ENCODE data around the gene DGKH.
"Not testable (repeated sequence)": the region's sequence is repeated elsewhere in the genome, so short reads cannot be mapped to it uniquely, and the experiment has no call there.

DGKH gene

GRCh38 chr13:42114278-42114677, 65.8 kb downstream of the DGKH start:
- peak in 1 of 2 experiments; percentile 8 for DNase-seq

- DNase-seq: no peak
Observed at GRCh38 chr13:42114912-42115311, 66.5 kb downstream of the DGKH start.

- no peak for DNase-seq
Observed at GRCh38 chr13:42116225-42116624, 67.8 kb downstream of the DGKH start.

- DNase-seq: no peak
Observed at GRCh38 chr13:42119041-42119440, 70.6 kb downstream of the DGKH start.

GRCh38 chr13:42119875-42120274, 71.4 kb downstream of the DGKH start:
- DNase-seq: no peak

- no peak for DNase-seq
Observed at GRCh38 chr13:42123600-42123999, 75.2 kb downstream of the DGKH start.

GRCh38 chr13:42125046-42125445, 76.6 kb downstream of the DGKH start:
- DNase-seq: no peak

GRCh38 chr13:42127047-42127446, 78.6 kb downstream of the DGKH start:
- no peak for DNase-seq

GRCh38 chr13:42129033-42129432, 80.6 kb downstream of the DGKH start:
- no peak for DNase-seq

- no peak for DNase-seq
Observed at GRCh38 chr13:42136518-42136917, 88.1 kb downstream of the DGKH start.

GRCh38 chr13:42137856-42138537, 89.5 kb downstream of the DGKH start:
- no peak for DNase-seq

- DNase-seq: no peak
Observed at GRCh38 chr13:42140494-42140893, 92.0 kb downstream of the DGKH start.

GRCh38 chr13:42141052-42141451, 92.6 kb downstream of the DGKH start:
- DNase-seq: not testable (repeated sequence)

- DNase-seq: no peak
Observed at GRCh38 chr13:42146359-42146758, 97.9 kb downstream of the DGKH start.

GRCh38 chr13:42148538-42148937, 100.1 kb downstream of the DGKH start:
- no peak for DNase-seq

GRCh38 chr13:42149136-42149535, 100.7 kb downstream of the DGKH start:
- no peak for DNase-seq

- no peak for DNase-seq
Observed at GRCh38 chr13:42151781-42152180, 103.3 kb downstream of the DGKH start.

- DNase-seq: no peak
Observed at GRCh38 chr13:42152495-42152894, 104.0 kb downstream of the DGKH start.

GRCh38 chr13:42153199-42154113, 105.0 kb downstream of the DGKH start:
- DNase-seq: no peak

GRCh38 chr13:42155251-42155650, 106.8 kb downstream of the DGKH start:
- no peak for DNase-seq

- DNase-seq: not testable (repeated sequence)
Observed at GRCh38 chr13:42163338-42163737, 114.9 kb downstream of the DGKH start.

- DNase-seq: not testable (repeated sequence)
Observed at GRCh38 chr13:42163910-42164309, 115.5 kb downstream of the DGKH start.

- DNase-seq: no peak
Observed at GRCh38 chr13:42164557-42165125, 116.2 kb downstream of the DGKH start.

- no peak for DNase-seq
Observed at GRCh38 chr13:42168496-42168895, 120.0 kb downstream of the DGKH start.

All from NCI-H524 (cell line).